ENCODE results near the gene PHLPP2.
"Not testable (repeated sequence)": the region's sequence is repeated elsewhere in the genome, so short reads cannot be mapped to it uniquely, and the experiment has no call there.

PHLPP2 gene

GRCh38 chr16:71623597-71623996 is 100.9 kb downstream of the PHLPP2 start:
- DNase-seq (ENCODE audit: low spot score): no peak

GRCh38 chr16:71622088-71622487 is 102.4 kb downstream of the PHLPP2 start:
- DNase-seq (ENCODE audit: low spot score): no peak

GRCh38 chr16:71618429-71618828 is 106.1 kb downstream of the PHLPP2 start:
- no peak for DNase-seq (ENCODE audit: low spot score)

GRCh38 chr16:71614956-71615355 is 109.5 kb downstream of the PHLPP2 start:
- DNase-seq (ENCODE audit: low spot score): not testable (repeated sequence)

GRCh38 chr16:71610936-71611871 is 113.3 kb downstream of the PHLPP2 start:
- peak; percentile 86 for DNase-seq (ENCODE audit: low spot score)

- no peak for DNase-seq (ENCODE audit: low spot score)
These were observed 114.1 kb downstream of the PHLPP2 start for GRCh38 chr16:71610447-71610846.

GRCh38 chr16:71609066-71609465 is 115.4 kb downstream of the PHLPP2 start:
- DNase-seq (ENCODE audit: low spot score): no peak

GRCh38 chr16:71600822-71601221 is 123.7 kb downstream of the PHLPP2 start:
- DNase-seq (ENCODE audit: low spot score): no peak

- DNase-seq (ENCODE audit: low spot score): not testable (repeated sequence)
These were observed 126.1 kb downstream of the PHLPP2 start for GRCh38 chr16:71598426-71598825.

GRCh38 chr16:71595340-71595826 is 129.1 kb downstream of the PHLPP2 start:
- DNase-seq (ENCODE audit: low spot score): not testable (repeated sequence)
